ENCODE results near the gene PIGC.

The PIGC gene

GRCh38 chr1:172469717-172470116, 25.8 kb upstream of the PIGC start:
- no peak for DNase-seq (ENCODE audit: extremely low read depth, low read depth)
- TF ChIP-seq CTCF (IDR thresholded peaks at IDR 0.05; ENCODE audit: low read depth, low read length, missing control alignments) = no peak

DNA sequence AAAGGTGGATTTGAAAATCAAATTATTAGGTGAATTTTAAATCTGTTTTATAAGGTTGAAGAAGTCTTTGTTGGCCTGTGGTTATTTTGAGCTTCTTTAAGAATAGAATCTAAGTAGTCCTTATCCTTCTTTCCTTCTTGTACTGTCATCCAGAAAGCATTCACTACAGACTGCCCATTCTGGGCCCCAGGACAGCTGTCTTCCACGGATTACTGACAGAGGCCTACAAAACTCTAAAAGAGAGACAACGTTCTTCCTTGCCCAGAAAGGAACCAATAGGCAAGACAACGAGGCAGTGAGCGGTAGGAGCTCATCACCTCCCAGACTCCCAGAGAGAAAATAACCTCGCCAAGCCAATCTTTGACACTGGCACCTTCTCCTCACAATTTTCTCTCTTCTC, 24.4 kb upstream of the PIGC start:
- TF ChIP-seq CTCF (IDR thresholded peaks at IDR 0.05; ENCODE audit: low read depth, low read length, missing control alignments) = no peak
- H3K4me3 ChIP-seq (replicated peaks; ENCODE audit: low read depth, low read length) = no peak overlapping the region
- no peak for DNase-seq (ENCODE audit: extremely low read depth, low read depth)

More at GRCh38 chr1:172469717-172470116, 25.8 kb upstream of the PIGC start:
- H3K4me3 ChIP-seq (replicated peaks; ENCODE audit: low read depth, low read length) = no peak overlapping the region

GRCh38 chr1:172467446-172467845, 23.6 kb upstream of the PIGC start:
- no peak for TF ChIP-seq CTCF (IDR thresholded peaks at IDR 0.05; ENCODE audit: low read depth, low read length, missing control alignments)
- no peak overlapping the region for H3K4me3 ChIP-seq (replicated peaks; ENCODE audit: low read depth, low read length)
- DNase-seq (ENCODE audit: extremely low read depth, low read depth) = no peak

- no peak for TF ChIP-seq CTCF (IDR thresholded peaks at IDR 0.05; ENCODE audit: low read depth, low read length, missing control alignments)
- no peak overlapping the region for H3K4me3 ChIP-seq (replicated peaks; ENCODE audit: low read depth, low read length)
- no peak for DNase-seq (ENCODE audit: extremely low read depth, low read depth)
These were observed 23.0 kb upstream of the PIGC start for GRCh38 chr1:172466795-172467407.

DNA sequence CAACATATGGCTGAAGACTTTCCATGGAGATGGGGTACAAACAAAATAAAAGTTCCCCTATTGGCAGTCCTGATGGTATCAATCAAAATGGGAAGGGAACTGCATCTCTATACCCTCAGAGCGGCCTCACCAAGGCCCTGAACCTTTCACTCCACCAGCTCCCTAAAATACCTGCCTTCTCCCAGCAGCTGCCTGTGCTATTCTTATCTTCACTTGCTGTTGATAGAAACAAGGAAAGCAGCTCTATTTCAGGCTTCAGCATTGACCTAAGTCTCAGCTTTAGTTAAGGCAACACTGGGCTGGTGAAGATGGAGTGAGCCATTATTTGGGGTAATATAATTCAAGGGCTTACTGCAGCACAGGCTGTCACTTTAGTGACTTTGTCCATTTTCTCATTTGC, 21.7 kb upstream of the PIGC start:
- DNase-seq (ENCODE audit: extremely low read depth, low read depth) = no peak
- TF ChIP-seq CTCF (IDR thresholded peaks at IDR 0.05; ENCODE audit: low read depth, low read length, missing control alignments) = no peak

GRCh38 chr1:172460887-172461315, 17.0 kb upstream of the PIGC start:
- H3K4me3 ChIP-seq (replicated peaks; ENCODE audit: low read depth, low read length) = no peak overlapping the region
- TF ChIP-seq CTCF (IDR thresholded peaks at IDR 0.05; ENCODE audit: low read depth, low read length, missing control alignments) = no peak
- DNase-seq (ENCODE audit: extremely low read depth, low read depth) = no peak

More for the DNA sequence above, 21.7 kb upstream of the PIGC start:
- no peak overlapping the region for H3K4me3 ChIP-seq (replicated peaks; ENCODE audit: low read depth, low read length)

DNA sequence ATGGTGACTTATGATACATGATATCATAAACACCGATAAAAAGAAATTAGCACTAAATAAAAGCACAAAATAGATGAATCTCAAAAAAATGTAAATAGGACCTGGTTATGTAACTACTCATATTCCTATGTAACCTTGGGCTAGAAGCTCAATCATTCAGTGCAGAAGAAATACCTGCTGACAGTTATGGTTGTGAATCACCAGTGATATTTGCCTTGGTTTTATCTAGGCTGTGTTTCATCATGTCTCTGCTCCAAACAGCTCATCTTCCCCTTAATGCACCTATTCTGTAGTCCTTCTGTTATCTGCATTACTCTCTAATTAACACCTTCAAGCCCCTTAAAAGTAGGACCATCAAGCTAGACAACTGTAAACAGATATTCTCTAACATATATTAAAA, 16.3 kb upstream of the PIGC start:
- no peak for TF ChIP-seq CTCF (IDR thresholded peaks at IDR 0.05; ENCODE audit: low read depth, low read length, missing control alignments)
- no peak overlapping the region for H3K4me3 ChIP-seq (replicated peaks; ENCODE audit: low read depth, low read length)
- no peak for DNase-seq (ENCODE audit: extremely low read depth, low read depth)
